Non-pigmented ciliary epithelial cell (primary cell): ENCODE data around the gene PIK3CD.
"Not testable (repeated sequence)": the region's sequence is repeated elsewhere in the genome, so short reads cannot be mapped to it uniquely, and the experiment has no call there.

Source experiments
- DNase-seq: peaks from one replicate; pipeline ENCODE4 v3.0.0-alpha.2; 2010; ENCODE audit warnings: low read depth

PIK3CD gene

DNA sequence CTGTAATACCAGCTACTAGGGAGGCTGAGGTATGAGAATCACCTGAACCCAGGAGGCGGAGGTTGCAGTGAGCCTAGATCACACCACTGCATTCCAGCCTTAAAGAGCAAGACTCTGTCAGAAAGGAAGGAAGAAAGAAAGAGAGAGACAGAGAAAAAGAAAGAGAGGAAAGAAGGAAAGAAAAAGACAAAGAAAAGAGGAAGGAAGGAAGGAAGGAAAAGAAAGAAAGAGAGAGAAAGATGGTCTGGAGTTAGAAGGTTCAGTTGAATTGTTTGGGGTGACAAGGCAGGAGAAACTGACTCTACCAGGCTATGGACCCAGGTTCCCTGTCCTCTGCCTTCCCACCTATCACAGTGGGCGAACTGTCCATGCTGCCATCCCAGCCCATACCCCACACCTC lies 27.4 kb upstream of the PIK3CD start:
- DNase-seq: no peak

DNA sequence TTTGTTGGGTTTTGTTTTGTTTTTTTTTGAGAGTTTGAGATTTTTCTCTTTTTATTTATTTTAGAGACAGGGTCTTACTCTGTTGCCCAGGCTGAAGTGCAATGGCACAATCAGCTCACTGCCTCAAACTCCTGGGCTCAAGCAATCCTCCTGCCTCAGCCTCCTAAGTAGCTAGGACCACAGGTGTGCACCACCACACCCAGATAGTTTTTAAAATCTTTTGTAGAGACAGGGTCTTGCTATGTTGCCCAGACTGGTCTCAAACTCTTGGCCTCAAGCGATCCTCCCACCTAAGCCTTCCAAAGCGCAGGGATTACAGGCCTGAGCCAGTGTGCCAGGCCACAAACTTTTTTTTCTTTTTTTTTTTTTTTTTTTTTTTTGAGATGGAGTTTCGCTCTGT lies 26.5 kb upstream of the PIK3CD start:
- DNase-seq: not testable (repeated sequence)

DNA sequence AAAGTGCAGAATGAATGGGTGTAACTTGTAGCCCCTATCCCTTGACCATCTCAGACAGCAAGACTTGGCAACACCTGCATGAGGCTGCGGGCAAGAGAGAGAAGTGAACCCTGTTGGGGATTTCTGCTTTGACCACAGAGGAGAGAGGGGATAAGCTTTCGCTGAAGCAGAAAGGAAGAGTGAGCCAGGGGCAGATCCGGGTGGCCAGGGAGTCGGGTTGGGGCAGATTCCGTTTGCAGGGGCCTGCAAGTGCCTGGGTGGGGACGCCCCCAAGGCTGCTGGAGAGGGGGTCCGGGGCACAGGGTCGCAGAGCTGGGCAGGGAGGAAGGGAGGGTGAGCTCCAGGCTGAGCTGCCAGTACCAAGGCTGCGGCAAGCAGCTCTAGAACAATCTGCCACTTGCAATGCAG lies 25.3 kb upstream of the PIK3CD start:
- no peak for DNase-seq

DNA sequence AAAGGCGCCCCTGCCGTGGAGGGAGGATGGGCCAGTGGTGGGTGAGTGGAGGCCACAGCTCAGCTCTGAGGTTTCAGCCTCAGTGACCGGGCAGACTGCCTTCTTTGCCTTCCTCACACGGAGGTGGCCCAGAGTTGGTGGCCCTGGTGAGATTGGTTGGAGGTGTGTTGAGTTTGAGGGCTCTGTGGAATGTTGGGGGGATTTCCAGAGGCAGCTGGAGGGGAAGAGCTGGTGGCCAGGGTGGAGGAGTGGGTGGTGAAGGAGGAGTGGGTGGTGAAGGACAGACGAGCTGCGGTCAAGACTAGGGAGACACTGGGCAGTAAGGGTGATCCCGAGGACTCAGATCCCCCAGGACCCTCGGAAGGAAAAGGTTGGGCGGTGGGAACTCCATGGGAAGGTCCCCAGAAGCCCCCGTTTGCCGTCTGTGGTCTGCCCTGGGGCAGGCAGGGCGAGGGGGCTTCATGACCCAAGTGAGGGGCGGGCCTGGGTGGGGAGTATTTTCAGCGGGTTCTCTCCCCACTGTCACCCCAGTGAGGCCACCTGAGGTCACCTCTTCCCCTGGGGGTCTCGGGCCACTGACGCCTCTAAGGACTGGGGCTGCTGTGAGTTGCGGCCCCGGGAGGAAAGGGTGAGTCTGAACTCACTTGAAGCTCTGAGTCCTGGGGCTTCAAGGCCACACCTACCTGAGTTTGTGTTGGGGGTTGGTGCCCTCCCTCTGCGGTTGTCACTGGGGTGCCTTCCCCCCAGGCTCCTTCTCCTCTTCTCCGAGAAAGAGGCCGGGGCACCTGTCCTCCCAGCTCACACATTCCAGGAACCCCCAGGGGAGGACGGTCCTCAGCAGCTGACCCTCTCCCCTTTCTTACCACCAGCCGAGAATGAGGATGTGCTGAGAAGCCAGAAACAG lies 22.7 kb upstream of the PIK3CD start:
- no peak for DNase-seq

DNA sequence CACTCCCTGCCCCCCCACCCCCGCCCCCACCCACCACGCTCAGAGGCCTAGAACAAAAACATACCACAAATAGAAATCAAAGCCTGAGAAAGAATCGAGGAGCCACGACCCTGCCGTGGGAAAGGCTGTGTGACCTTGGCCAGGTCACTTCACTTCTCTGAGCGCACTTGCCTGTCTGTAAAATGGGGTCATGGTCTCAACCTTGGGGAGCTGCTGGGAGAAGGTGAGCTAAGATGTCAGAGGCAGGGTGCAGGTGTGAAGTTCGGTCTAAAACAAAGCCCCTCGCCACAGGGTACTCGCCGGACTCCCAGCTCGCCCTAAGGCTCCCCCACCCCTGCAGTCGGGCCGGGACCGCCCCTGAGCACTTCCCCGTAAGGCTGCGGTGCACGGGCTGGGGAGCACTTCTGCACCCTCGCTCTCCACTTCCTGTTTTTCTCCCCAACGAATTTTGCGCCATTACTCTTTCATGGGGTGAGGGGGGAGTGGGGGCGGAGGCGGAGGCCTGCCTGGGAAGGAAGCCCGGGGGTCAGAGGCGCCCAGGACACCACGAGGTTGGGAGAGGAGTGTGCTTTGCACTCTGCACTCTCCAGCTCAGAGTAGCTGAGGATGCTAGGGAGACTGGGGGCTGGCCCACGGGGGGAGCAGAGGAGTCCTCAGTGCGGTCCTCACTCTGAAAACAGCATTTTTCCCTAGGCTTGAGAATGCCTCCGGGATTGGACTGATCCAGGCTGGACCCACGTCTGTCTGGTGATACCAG lies 21.9 kb upstream of the PIK3CD start:
- DNase-seq: no peak

DNA sequence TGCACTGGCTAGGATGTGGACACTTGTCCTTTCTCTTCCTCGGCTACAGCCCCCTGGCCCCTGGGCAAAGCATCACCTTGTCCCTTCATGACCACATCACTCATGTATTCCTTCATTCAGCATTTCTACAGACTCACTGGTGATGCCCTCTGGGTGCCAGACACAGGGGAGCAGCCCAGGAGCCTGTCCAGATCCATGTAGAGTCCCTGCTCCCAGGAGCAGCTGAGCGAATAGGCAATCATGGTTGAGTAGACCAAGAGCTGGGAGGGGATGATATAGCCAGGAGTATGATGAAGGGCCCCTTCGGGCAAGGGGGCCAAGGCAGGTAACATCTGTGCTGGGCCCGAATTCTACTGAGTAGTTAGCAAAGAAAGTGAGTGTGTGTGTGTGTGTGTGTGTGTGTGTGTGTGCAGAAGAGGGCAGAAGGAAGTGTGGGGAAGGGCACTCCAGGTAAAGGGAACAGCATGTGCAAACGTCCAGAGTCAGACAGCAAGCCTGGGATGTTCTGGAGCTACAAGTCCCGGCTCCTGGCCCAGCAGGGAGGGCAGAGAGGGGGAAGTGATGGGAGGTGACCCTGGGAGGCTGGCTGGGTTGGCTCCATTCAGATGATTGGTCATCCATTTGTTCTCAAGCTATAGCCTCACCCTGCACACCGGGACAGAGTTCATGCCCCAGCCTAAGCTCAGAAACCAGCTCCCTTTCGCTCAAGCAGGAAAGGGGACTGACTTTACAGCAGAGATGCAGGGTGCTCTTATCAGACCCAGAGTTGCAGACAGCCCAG lies 21.0 kb upstream of the PIK3CD start:
- no peak for DNase-seq

DNA sequence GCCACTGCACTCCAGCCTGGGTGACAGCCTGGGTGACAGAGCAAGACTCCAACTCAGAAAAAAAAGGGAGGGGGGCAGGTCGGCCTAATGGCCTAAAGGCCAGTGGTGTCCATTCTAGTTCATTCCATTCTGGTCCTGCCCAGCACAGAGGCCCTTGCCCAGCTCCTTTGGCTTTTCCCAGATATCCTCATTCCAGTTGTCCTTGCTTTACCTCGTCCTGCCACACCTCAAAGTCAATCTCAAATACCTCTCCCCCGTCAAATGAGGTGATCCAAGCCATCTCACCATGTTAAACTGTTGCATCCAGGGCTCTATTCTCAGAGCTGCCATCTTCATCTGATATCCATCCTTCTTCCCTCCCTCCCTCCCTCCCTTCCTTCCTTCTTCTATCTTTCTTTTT lies 19.9 kb upstream of the PIK3CD start:
- no peak for DNase-seq

DNA sequence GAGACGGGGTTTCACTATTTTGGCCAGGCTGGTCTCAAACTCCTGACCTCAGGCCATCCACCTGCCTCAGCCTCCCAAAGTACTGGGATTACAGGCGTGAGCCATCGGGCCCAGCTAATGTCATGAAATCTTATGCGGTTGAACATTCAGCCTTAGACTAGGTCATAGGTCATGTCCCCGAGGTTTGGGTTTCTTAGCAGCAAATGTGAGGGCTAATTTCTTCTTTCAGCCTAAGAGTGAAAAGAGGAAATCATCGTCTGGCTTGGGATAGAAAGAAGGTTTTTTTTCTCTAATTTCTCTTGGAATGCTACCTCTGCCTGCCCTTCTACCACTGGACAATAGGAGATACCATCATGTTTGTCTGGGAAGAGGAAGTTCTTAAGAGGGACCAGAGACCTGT lies 18.0 kb upstream of the PIK3CD start:
- no peak for DNase-seq

DNA sequence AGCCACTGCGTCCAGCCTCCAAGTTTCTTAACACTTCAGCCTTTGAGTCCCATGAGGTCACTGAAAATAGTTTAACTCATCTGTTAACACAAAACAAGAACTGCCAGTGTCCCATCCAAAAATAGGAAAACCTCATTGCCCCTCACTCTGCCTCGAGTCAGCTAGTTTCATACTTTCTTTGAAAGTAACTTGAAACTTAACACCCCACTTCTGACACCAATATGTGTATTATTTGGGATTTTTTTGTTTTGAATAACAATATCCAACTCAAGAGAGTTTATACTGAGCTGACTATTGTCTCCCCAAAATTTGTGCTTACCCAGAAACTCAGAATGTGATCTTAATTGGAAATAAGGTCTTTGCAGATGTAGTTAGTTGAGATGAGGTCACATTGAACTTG lies 16.9 kb upstream of the PIK3CD start:
- no peak for DNase-seq

DNA sequence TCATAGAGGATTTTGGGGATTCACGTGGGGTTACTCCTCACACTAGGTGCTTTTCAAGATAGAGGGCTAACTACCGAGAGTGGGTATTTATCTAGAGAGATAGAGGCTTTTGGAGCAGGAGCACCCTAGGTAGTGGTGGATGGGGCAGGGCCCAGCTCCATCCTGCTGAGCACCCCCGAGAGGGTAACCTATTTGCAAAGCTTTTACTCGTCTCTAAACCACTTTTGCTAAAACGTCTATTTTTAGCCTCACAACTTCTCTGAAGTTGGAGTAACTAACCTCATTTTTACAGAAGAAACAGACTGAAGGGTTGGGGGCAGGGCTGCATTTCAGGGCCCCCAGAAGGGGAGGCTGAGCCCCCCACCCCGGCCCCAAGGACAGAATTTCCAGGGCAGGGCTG lies 12.3 kb upstream of the PIK3CD start:
- no peak for DNase-seq

DNA sequence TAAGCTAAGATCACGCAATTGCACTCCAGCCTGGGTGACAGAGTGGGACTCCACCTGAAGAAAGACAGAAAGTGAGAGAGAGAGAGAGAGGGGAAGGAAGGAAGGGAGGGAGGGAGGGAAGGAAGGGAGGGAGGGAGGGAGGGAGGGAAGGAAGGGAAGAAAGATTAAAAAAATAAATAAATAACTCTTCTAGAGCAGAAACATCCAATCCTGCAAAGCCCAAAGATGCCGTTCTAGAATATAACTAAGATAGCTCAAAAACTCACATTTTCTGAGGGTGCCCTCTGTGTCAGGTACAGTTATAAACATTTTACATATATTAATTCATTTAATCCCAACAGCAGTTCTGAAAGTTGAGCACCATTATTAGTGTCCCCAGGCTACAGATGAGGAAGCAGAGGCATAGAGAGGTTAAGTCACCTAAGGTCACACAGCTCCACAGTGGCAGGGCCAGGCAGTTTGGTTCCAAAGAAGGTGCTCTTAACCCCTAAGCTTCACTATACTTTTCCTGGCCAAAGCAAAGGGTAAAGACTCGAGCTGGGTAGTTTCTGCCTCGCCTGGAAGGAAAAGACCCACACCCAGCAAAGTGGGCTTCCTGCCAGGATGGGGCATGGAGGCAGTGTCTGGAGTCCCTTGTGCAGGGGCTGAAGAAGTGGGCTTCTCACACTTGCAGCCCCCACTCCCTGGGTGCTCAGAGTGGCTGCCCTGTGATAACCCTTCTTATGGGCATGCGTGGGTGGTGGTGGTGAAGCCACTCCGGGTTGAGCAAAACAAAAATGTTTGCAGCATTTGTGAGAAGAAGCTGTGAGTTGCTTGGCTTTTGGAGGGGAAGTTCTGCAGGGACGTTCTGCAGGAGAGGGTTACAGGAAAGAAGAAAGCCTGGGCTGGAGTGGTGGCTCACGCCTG lies 7.9 kb upstream of the PIK3CD start:
- no peak for DNase-seq

DNA sequence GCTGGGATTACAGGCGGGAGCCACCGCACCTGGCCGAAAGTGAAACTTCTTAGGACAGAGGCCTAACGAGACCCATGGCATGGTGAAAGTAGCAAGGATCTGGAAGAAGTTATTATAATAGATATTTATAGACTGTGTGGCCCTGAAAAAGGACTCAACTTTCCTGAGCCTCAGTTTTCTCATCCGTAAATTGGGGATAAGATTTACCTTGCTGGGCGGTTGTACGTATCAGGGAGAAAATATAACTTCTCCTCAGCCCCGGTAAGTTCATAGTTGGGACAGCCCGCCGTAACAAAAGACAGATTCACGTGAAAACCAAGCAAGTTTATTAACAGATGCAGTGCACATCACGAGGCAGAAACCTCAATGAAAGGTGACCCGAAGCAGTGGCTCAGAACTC lies 5.5 kb upstream of the PIK3CD start:
- no peak for DNase-seq

DNA sequence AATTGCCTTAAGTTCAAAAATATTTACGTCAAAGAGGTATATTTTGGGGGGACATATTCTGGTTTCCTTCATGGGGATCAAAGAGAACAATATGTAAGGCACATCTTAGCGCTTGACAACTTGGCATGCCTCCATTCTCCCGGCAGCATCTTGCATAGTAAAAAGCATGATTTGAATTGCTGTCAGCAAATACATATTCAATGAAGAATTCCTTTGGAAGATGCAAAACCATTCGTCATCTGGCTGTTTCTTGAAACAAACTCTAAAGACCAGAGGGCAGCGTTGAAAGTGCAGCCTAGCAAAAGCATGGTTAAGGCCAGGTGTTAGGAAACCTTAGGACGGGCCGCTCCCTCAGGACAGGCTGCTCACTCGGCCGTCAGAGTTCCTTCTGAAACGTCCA lies 3.4 kb upstream of the PIK3CD start:
- no peak for DNase-seq

DNA sequence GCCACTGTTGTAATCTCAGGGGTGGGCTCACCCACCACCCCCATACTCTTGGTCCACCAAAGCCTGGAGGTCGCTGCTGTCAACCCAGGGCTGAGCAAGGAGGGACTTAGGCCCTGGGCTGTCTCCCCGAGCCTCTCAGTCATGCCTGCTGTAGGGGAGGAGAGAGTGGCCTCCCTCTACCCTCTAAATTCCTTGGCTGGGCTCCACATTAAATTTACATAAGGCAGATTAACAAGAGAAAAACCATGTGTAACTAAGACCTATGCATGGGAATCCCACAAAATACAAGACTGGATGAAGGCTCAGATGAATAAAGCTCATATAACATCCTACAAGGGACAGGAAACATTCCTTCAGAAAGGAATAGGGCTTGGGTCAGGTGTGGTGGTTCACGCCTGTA lies 1.8 kb upstream of the PIK3CD start:
- DNase-seq: no peak

DNA sequence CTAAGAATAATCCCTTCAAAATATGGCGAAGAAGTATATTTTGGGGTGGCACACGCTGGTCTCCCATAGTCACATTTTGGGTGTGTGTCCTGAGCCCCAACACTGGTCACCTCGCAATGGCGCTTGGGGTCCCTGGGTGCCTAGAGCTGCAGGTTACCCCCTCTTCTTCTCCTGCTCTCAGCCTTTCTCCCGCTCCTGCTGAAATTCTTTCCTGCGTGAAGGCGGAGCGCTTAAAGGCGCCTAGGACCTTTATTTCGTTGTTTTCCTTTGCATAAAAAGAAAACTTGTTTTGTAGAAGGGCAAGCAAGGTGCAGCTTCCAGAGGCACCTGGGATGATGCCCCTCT lies 339 bp upstream of the PIK3CD start:
- DNase-seq: no peak

DNA sequence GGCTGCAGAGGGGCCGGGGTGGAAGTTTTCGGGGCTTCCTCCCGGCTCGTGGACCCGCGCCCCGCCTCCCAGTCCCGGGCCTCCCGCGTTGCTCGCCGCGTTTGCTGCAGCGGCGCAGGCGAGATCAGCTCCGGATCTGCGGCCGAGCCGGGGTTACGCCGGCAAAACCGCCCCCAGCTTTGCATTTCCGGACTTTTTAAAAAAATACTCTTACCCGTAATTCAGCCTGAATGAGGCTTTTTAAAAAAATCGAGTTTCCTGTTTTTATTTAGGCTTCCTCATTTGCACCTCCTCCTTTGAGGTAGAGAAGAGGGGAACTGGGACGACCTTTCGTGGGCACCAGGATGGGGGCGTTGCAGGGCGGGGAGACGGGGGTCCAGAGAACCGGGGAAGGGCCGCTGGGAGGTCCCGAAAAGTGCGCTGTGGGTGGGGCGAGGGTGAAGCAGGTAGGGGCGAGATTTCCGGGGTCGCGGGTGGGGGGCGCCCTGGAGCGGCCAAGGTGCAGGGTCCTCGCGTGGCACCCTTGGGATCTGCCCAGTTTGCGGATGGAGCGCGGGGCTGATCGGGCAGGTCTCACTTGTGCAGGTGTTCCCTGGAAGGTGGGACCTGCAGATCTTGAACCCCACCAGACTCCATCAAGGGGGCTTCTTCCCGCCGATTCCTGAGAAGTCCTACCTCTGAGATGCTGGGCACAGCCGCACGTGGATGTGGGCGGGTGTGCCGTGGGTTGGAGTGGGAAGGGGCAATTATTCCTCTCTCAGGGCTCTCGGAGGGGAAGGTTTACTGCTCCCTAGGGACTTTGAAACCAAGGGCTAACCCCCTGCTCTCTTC lies 1.1 kb downstream of the PIK3CD start:
- DNase-seq: no peak

DNA sequence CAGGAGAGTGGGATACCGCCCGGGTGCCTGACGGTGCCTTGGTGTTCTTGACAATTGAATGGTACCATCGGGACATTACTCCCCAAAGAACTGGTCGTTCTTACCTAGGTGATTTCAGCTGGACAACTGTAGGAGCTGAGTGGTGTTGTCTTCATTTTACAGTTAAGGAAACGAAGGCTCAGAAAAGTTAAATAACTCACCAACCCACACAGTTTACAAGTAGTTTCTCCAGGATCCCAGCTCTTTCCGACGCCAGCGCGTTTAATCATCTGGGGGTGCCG lies 1.6 kb downstream of the PIK3CD start:
- DNase-seq: no peak

DNA sequence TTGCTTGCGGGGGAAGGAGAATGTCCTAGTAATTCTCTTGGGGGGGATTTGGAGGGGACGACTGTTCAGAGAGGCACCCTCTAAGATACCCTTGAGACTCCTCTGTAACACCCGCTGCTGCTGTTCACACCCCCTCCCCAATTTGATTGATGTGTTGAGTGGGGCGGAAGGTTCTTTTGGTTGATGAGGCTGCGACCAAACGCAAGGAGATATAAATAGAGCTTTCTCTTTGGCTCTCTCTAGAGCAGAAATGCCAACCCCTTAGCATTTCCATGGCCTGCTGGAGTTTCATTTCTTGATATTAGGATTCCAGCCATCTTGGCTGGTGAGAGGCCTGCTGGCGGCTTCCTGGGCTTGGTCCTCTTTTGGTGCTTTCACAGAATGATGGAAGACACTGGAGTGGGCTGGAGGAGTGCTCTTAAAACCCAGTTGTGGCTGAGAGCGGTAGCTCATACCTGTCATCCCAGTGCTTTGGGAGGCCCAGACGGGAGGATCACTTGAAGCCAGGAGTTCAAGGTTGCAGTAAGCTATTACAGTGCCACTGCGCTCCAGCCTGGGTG lies 2.0 kb downstream of the PIK3CD start:
- DNase-seq: no peak

DNA sequence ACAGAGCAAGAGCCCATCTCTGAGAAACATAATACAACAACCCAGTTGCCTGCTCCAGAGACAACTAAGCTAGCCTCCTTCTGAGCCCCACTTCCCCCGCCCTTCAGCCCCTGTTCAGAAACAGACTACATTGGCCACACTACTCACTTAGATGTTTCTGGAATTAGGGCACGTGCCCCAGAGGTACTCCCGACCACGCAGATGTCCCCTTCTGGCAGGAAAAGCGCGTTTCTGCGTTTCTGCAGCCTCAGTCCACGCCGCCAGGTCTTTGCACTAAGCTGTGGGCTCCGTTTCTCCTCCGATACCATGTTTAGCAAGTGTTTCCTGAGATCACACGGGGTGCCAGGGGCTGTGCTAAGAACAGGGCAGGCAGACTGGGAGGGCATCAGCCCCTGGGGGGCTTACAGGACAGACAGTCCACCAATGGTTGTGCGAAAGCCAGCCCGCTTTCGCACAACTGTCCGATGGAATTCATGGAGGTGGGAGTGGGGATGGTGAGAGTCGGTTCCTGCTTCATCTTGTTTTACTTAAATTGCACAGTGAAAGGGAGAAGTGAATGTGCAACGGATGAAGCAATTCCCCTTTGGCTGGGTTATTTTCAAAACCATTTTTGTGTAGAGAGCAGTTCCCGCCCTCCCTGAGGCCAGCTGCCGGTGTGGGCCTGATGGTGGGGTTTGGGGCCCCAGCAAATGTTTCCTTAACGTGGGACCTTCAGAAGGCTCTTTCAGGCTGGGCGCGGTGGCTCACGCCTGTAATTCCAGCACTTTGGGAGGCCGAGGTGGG lies 2.7 kb downstream of the PIK3CD start:
- DNase-seq: no peak
